Inferior parietal cortex (tissue), 1 donor: ENCODE measurements around the gene TUFM.
"Not testable (repeated sequence)": the region's sequence is repeated elsewhere in the genome, so short reads cannot be mapped to it uniquely, and the experiment has no call there.

Experiments
- DNase-seq: peaks from one replicate; pipeline ENCODE4 v3.0.0-alpha.2; 2016; ENCODE audit errors: extremely low spot score

Gene TUFM

GRCh38 chr16:28802235-28803019 is 43.7 kb downstream of the TUFM start:
- DNase-seq: not testable (repeated sequence)
